ENCODE data around the gene SUN2.

SUN2 gene

GRCh38 chr22:38739300-38740055 lies 16.3 kb downstream of the SUN2 start:
- peak in 2 of 10 donors; percentile 75 to 91 for DNase-seq
- intact Hi-C loops (cut with DNase I) = no loop called here

- peak in 3 of 10 donors; percentile 23 to 78 (median 43) for DNase-seq
- intact Hi-C loops (cut with DNase I) = no loop called here
Observed at GRCh38 chr22:38738475-38739070, 17.2 kb downstream of the SUN2 start.

GRCh38 chr22:38737302-38738060 lies 18.3 kb downstream of the SUN2 start:
- intact Hi-C loops (cut with DNase I) = no loop called here
- peak in 4 of 10 donors; percentile 5 to 72 (median 47) for DNase-seq

- DNase-seq = peak in 4 of 10 donors; percentile 27 to 92 (median 42)
- intact Hi-C loops (cut with DNase I) = no loop called here
Observed at GRCh38 chr22:38736257-38736570, 19.6 kb downstream of the SUN2 start.

- peak in 5 of 10 donors; percentile 40 to 88 (median 80) for DNase-seq
- intact Hi-C loops (cut with DNase I) = no loop called here
Observed at GRCh38 chr22:38735465-38736256, 20.1 kb downstream of the SUN2 start.

- peak in 3 of 10 donors; percentile 8 to 74 (median 21) for DNase-seq
- intact Hi-C loops (cut with DNase I) = no loop called here
Observed at GRCh38 chr22:38735126-38735464, 20.7 kb downstream of the SUN2 start.

GRCh38 chr22:38734421-38735100 lies 21.2 kb downstream of the SUN2 start:
- intact Hi-C loops (cut with DNase I) = no loop called here
- DNase-seq = peak in 4 of 10 donors; percentile 8 to 85 (median 50)

GRCh38 chr22:38733724-38734381 lies 21.9 kb downstream of the SUN2 start:
- intact Hi-C loops (cut with DNase I) = no loop called here
- peak; percentile 66 to 98 (median 85) for DNase-seq

GRCh38 chr22:38733329-38733723 lies 22.5 kb downstream of the SUN2 start:
- intact Hi-C loops (cut with DNase I) = no loop called here
- peak in 7 of 10 donors; percentile 49 to 95 (median 68) for DNase-seq

GRCh38 chr22:38732251-38732815 lies 23.5 kb downstream of the SUN2 start:
- intact Hi-C loops (cut with DNase I) = no loop called here
- DNase-seq = peak in 3 of 10 donors; percentile 21 to 90 (median 77)

- DNase-seq = peak in 2 of 10 donors; percentile 69 to 84
- intact Hi-C loops (cut with DNase I) = no loop called here
Observed at GRCh38 chr22:38731703-38732161, 24.1 kb downstream of the SUN2 start.

- intact Hi-C loops (cut with DNase I) = no loop called here
- peak in 3 of 10 donors; percentile 15 to 81 (median 60) for DNase-seq
Observed at GRCh38 chr22:38730411-38730871, 25.4 kb downstream of the SUN2 start.

GRCh38 chr22:38729946-38730345 lies 25.9 kb downstream of the SUN2 start:
- intact Hi-C loops (cut with DNase I) = no loop called here

GRCh38 chr22:38728871-38729796 lies 26.7 kb downstream of the SUN2 start:
- intact Hi-C loops (cut with DNase I) = no loop called here
- peak in 2 of 10 donors; percentile 59 to 68 for DNase-seq

More at GRCh38 chr22:38729946-38730345, 25.9 kb downstream of the SUN2 start:
- DNase-seq = peak in 1 of 10 donors; percentile 14

GRCh38 chr22:38727530-38728451 lies 28.0 kb downstream of the SUN2 start:
- peak in 2 of 10 donors; percentile 66 to 74 for DNase-seq
- intact Hi-C loops (cut with DNase I) = no loop called here

- intact Hi-C loops (cut with DNase I) = no loop called here
- peak in 1 of 10 donors; percentile 60 for DNase-seq
Observed at GRCh38 chr22:38727123-38727522, 28.7 kb downstream of the SUN2 start.

Data from posterior cingulate gyrus (tissue), 11 donors.